Measurements from ENCODE around the gene TLCD2.
"Not testable (repeated sequence)": the region's sequence is repeated elsewhere in the genome, so short reads cannot be mapped to it uniquely, and the experiment has no call there.

Gene TLCD2, protein sequence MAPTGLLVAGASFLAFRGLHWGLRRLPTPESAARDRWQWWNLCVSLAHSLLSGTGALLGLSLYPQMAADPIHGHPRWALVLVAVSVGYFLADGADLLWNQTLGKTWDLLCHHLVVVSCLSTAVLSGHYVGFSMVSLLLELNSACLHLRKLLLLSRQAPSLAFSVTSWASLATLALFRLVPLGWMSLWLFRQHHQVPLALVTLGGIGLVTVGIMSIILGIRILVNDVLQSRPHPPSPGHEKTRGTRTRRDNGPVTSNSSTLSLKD
- total RNA-seq = 2.2 to 5.7 reads per million in 2 donors

DNA sequence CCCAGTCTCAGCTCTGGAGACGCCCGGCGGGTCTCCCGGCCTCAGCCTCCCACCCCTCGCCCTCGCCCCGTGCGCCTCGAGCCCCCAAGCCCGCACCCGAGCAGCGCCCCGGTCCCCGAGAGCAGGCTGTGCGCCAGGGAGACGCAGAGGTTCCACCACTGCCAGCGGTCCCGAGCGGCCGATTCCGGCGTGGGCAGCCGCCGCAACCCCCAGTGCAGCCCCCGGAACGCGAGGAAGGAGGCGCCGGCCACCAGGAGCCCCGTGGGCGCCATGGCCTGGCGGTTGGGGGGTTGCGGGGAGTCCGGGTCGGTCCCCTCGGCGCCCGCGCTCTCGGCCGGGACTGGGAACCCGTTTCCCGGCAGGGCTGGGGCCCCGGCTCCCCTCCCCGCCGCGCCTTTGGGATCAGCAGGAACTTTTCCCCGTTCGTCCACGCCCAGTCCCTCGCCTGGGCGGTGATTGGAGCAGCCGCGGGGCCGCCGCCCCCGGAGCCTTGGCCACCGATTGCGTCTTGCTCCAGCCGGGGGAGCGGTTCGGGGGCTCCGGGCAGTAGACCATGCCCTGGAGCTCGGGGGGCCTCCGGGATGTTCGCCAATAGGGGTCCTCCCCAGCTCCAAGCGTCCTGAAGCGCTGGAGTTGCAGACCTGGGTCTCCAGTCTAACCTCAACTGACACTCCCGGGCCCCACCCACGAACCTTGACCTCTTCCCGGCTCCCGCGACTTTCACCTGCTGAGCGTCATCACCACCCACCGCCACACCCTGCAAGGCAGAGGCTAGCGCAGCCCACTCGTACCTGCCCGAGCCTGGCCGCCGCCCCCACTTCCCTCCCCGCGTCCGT is at the start of gene TLCD2:
TSS of gene TLCD2 (minus strand) at position 407 of the 836 bp plus-strand sequence. CDS start at position 272, 135 bp downstream.
- no peak for DNase-seq

DNA sequence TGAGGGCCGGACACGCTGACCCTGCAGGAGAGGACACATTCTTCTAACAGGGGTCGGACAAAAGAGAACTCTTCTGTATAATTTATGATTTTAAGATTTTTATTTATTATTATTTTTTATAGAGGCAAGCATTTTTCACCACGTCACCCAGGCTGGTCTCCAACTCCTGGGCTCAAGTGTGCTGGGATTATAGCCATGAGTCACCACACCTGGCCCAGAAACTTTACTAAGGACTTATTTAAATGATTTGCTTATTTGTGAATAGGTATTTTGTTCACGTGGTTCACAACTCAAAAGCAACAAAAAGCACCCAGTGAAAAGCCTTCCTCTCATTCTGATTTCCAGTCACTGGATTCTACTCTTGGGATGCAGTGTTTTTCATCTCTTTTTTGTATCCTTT is 49.4 kb upstream of the TLCD2 start:
- no peak for DNase-seq

- no peak for DNase-seq
These were observed 48.6 kb upstream of the TLCD2 start for GRCh38 chr17:1758807-1759206.

GRCh38 chr17:1755827-1756262 is 45.7 kb upstream of the TLCD2 start:
- DNase-seq = no peak

- DNase-seq = no peak
These were observed 45.2 kb upstream of the TLCD2 start for GRCh38 chr17:1755252-1755826.

DNA sequence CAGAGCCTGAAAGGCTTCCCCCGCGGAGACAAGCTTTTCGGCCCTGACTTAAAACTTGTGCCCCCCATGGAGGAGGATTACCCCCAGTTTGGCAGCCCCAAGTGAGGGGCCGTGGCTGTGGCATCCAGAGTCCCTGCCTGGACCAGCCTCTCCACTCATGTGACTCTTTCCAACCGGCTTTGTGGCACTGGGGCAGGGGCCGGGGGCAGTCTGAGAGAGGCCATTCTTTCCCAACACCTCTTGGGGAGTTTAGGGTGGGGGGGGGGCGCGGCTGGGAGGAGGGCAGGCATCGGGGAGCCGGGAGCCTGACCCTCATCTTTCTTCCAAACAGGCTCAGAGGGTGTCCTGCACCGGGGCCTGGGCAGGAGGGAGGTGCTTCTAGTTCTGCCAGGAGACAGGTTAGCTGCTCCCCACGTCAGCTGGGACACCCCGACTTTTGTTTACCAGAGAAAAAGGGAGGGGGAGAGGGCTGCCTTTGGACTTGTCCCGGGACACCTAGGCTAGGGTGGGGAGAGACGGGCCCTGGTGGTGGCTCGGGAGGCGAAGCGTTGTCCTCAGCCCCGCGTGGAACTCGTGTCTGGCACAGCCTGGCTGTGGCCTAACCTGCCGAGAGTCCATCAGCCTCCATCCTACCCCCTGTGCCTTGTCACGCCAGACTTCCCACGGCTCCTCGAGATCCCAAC is 44.4 kb upstream of the TLCD2 start:
- DNase-seq = no peak

DNA sequence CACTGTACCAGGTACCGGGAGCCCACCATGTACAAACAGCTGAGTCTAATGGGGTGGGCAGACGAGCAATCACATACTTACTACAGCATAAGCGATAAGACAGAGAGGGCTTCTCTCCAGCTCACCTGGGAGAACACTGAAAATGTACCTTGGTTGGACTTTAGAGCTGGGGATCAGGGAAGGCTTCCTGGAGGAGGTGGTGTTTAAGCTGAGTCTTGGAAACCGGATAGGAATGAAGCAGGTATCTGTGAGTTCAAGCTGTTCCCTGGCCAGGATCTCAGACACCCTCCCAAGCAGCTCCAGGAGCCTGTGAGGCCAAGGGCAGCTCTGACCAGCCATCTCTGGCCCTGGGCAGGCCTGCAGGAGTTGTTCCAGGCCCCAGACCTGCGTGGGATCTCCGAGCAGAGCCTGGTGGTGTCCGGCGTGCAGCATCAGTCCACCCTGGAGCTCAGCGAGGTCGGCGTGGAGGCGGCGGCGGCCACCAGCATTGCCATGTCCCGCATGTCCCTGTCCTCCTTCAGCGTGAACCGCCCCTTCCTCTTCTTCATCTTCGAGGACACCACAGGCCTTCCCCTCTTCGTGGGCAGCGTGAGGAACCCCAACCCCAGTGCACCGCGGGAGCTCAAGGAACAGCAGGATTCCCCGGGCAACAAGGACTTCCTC is 43.7 kb upstream of the TLCD2 start:
- no peak for DNase-seq

DNA sequence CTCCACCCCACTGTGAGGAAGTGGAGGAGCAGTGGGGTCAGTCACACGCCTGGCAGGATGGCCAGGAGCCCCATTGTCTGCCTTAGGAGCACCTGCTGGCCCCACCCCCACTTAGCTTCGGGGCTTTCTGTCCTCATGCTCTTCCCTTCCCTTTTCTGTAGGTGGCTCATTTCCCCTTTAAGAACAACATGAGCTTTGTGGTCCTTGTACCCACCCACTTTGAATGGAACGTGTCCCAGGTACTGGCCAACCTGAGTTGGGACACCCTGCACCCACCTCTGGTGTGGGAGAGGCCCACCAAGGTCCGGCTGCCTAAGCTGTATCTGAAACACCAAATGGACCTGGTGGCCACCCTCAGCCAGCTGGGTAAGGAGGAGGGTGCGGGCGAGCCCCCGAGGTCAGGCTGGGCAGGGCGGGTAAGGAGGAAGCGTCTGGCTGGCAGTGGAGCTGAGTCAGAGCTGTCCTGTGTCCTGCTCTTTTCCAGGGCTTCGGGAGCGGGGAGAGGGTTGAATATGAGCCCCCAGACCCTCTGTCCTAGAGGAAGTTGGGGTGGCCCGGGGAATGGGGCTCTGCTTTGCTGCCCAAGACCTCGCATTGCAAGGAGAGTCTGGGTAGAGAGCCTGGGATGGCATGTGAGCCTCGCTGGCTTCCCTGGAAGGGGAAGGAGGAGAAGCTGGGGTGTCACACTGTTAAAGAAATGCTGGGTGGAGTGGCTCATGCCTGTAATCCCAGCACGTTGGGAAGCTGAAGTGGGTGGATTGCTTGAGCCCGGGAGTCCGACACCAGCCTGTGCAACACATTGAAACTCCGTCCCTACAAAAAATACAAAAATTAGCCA is 42.5 kb upstream of the TLCD2 start:
- no peak for DNase-seq

DNA sequence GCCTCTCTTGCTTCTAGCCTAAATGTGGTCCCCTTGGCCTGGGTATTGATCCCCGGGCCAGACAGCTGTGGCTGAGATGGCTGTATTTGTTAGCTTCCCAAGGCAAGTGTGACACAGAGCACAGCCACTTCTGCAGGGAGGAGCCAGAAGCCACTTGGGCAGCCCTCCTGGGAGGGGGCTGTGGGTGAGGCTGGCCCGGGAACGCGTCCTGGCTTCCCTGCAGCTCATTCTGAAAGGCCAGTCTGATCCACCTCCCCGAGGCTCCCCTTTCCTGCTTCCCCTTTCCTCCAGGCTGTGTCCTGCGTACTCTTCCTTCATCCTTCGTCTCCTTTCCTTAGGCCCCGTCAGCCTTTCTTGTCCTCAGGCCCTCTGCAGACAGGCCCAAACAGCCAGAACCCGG is 40.5 kb upstream of the TLCD2 start:
- DNase-seq = no peak

DNA sequence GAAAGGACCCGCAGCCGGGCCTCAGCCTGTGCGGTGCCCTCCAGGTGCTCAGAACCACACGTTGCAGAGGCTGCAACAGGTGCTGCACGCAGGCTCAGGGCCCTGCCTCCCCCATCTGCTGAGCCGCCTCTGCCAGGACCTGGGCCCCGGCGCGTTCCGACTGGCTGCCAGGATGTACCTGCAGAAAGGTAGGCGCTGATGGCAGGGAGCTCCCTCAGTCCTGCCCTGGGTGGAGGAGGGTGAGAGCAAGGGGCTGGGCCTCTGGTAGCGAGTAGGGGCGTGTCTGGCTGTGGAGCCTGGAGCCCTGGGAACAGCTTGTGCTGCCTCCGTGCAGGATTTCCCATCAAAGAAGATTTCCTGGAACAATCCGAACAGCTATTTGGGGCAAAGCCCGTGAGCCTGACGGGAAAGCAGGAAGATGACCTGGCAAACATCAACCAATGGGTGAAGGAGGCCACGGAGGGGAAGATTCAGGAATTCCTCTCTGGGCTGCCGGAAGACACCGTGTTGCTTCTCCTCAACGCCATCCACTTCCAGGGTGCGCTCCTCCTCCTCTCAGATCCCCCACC is 36.9 kb upstream of the TLCD2 start:
- no peak for DNase-seq

GRCh38 chr17:1745513-1746020 is 35.4 kb upstream of the TLCD2 start:
- no peak for DNase-seq

GRCh38 chr17:1744551-1745512 is 34.7 kb upstream of the TLCD2 start:
- no peak for DNase-seq

DNA sequence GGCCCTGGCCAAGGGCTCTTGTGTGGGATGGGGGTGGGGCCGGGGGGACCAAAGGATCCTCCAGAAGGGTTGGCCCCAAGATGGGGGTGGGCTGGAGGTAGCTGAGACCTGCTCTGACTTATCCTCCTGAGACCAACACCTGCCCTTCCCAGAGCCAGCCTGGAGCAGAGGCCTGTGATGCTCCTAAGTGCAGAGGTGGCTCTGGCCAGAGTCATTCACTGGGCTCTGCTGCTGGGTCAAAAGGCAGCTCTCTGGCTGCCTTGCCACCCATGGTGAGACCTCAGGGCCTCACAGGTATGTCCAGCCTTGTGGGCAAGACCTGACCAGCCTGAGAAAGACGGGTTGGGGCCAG is 32.9 kb upstream of the TLCD2 start:
- no peak for DNase-seq

- no peak for DNase-seq
These were observed 32.4 kb upstream of the TLCD2 start, which contains the start of gene SERPINF2 for GRCh38 chr17:1742371-1743087. Gene SERPINF2 (plus strand): TSS chr17:1742871. CDS start chr17:1744996, 2,125 bp downstream.

DNA sequence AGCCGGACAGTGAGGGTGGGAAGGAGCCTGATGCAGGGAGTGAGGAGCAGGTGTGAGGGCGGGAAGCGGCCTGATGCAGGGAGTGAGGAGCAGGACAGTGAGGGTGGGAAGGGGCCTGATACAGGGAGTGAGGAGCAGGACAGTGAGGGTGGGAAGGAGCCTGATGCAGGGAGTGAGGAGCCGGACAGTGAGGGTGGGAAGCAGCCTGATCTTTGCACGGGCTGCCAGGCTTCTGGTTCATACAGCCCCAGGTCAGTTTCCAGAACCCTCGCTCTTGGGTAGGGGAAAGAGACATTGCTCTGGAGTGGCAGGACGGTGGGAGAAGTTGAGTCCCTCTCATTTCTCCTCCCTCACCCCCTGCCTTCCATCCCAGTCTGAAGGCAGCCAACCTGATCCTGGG is 31.7 kb upstream of the TLCD2 start:
- not testable (repeated sequence) for DNase-seq

DNA sequence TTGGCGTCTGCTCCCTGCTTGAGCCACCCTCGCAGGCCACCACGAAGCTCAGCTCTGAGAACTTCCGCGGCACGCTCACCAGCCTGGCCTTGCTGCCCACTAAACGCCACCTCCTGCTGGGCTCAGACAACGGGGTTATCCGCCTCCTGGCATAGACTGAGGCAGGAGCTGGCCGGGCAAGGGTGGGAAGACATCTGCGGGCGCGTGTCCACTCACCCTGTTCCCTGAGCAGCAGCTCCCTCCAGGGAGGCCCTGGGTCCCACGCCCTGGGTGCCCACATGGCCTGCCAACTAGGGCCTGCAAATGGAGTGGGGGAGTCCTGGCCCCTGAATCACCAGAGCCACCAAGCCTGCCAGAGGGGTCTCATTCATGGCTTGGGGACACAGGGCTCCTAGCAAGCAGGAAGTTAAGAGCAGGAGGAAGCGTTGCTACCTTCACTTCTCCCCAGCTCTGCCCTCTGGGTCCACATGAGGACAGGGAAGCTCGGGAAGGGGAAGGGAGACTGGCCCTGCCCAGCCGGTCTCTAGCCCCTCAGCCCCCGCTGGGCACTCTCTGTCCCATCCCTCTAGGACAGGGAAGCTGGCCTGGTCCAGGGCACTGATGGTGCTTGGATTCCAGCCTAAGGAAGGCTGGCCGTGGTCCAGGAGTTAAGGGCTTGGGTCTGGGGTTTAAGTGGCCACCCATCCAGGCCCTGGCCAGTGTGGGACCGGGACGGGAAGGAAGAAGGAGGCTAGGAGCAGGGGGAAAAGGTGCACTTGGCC is 27.5 kb upstream of the TLCD2 start:
- no peak for DNase-seq

DNA sequence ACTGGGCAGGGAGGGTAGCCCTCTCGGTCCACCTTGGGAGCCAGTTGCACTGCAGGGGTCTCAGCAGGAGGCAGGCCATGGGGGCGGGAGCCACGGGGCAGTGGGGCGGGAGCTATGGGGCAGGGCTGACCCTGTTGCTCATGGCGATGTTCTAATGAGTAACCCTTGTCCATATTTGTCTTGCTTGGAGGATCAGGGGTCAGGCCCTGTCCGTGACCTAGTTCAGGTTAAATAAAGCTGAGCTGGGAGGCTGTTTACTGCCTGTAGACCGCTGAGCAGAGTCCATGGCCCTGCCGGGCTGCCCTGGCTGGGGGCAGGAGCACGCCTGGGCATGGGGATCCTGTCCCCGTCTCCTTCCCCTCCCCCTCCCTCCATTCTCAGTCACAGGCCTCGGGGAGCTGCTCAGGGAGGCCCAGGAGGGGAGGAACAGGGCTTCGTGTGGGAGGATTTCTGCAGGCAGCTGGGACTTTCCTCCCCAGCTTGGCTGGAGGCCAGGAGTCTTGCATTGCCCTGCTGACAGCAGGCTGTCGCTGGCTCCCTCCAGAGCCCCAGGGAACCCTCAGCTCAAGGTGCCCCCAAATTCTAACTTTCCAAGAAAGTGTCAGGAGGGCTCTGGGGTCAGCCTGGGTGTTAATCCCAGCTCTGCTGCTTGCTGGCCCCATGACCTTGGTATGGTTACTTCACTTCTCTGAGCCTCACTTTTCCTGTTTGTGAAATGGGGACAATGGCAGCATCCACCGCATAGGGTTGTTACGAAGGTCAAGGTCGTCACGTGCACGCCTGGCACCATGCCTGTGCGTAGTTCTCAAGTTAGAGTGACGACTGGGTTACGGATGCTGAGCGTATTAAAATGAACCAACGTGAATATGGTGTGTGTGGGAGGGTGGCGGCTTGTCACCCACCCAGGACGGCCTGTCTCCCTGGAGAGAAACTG is 26.4 kb upstream of the TLCD2 start:
- peak in 1 of 5 experiments; percentile 39 for DNase-seq

All from T-helper 2 cell (primary cell).